Fibroblast of the conjunctiva (primary cell): ENCODE data around the gene SYT2.
A peak's percentile ranks its signal among the peaks of the same experiment; 100 is the strongest.

ENCODE experiments used
- DNase-seq: peaks from one replicate; pipeline ENCODE4 v3.0.0-alpha.2; 2010; ENCODE audit warnings: low read depth

Gene SYT2

DNA sequence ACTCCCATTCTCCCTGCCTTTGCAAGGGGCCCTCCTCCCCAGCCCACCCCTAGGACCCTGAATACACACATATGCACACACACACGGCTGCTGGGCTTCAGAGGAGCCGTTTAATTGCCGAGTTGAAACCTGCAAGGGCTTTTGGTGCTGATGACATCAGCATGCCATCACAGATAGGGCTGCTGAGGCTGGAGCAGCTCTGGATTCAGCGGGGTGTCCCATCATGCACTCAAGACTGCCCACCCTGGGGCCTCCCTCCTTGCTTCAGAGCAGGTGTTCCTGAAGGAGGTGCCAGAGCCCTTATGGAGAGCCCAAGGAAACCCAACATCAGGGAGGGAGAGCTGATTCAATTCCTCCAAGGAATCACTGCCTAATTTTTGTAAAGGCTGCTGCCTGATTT lies 5.7 kb downstream of the SYT2 start:
- no peak for DNase-seq

DNA sequence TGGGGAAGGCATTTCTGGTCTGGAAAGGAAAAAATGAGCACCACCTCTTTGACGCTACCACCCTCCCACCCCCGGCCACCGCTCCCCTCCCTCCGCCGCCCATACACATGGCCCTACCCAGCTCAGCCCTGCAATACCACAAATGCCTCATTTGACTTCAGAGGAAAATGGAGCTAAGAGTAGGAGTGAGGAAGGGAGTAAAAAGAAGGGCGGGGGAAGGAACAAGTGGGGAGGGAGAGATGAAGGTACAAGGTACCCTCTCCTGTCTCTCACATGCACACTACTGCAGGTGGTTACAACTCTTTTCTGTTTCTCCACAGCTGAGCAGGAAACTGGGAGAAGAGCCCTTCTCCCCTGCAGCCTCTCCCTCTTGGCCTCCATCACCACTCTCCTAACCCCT lies 7.1 kb downstream of the SYT2 start:
- DNase-seq: no peak

DNA sequence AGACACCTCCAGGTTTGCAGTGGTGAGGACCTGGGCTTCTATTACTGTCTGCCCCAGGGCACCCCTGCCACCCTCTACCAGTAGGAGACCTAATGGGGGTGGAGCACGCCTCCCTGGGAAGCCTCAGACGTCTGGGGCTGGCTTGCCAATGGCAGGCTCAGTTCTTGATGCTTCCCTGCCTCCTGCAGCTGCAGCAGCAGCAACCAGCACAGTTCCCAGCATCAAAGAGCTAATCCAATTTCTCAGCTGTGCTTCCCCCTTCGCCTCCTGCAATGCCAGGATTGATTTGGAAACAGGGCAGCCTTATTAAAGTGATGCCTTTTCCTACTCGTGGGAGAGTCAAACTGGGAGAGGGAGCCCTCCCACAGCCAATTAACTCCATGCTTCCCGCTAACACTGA lies 8.2 kb downstream of the SYT2 start:
- DNase-seq: no peak

DNA sequence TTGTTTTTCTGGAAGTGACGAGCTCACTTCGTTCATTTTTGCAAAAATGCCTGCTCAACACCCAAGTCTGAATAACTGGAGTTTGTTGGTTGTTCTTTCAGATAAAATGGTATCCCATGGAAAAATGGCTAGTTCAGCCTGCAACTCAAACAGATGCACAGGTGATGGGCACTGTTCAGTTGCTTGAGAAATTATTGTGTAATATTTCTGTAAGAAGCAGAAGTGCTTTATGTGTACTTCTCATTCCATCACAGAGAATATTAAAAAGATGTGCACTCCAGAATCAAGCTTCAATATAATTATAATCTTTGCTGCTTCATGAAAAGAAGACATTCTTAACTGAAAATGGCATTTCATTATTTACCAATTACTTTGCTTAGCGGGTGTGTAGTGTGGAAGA lies 9.1 kb downstream of the SYT2 start:
- no peak for DNase-seq

DNA sequence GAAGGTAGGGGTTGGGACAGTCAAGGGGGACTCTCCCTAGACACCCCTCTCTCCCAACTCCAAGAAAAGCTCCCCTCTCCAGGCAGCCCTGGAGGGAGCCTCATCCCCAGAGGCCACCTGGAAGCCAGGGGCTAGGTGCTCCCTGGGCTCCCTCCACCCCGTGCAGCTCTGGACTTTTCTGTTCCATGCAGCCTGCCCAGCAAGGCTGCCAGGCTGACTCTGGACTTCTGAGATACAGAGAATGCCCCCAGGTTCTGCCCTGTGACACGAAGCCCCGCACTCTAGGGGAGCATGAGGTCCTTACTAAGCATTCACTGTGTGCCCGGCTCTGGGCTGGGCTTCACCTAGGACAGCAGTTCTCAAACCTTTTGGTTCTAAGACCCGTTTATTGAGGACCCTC lies 10.2 kb downstream of the SYT2 start:
- DNase-seq: no peak

DNA sequence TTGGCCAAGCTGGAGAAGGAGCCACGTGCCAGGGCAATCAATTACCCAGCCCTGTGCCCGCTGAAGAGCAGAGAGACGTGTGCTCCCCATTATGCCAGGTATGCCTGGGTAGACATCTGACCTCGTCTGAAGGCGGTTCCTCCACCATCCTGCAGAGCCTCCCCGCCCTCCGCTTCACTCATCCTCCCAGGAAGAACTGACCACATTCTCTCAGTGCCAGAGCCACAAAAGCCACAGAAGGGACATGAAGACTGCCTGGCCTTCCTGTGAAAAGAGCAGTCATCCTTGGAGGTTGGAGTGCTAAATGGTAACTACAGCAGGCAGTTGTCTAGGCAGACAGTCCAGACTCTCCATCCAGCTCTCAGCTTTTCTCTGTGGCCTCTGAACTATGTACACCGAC lies 12.0 kb downstream of the SYT2 start:
- no peak for DNase-seq

DNA sequence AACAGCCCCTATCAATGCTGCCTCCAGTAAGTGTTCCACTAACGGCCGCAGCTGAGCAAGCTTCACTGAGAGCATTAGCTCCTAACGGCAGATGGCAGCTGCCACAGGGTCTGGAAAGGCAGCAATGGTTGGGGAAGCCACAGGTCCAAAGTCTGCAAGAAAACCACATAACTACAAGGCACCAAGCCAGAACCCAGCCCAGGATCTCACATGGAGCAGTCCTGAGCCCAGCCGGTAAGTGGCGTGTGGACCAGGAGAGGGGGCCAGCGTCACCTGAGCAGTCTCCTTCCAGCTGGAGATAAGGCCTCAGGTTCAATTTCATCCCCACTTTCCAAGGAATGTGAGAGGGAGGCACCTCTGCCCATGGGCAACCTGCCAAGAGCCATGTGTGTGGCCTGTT lies 13.2 kb downstream of the SYT2 start:
- no peak for DNase-seq

DNA sequence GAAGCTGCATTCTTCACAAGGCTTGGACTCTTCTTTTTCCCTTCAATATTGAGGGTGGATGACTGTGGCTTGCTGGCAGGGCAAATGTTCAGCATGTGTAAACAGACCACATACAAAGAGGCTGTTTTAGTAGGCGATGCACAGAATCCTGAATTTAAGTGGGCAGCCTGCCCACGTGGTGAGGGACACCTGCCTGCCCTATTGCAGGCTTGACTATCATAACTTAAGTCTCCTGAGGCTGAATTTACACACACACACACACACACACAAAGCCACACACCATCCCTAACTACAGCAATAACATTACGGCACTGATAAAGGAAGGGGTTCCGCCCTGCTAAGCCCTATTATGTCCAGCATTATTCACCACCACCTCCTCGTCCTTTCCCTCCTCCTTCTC lies 15.9 kb downstream of the SYT2 start:
- DNase-seq: no peak

DNA sequence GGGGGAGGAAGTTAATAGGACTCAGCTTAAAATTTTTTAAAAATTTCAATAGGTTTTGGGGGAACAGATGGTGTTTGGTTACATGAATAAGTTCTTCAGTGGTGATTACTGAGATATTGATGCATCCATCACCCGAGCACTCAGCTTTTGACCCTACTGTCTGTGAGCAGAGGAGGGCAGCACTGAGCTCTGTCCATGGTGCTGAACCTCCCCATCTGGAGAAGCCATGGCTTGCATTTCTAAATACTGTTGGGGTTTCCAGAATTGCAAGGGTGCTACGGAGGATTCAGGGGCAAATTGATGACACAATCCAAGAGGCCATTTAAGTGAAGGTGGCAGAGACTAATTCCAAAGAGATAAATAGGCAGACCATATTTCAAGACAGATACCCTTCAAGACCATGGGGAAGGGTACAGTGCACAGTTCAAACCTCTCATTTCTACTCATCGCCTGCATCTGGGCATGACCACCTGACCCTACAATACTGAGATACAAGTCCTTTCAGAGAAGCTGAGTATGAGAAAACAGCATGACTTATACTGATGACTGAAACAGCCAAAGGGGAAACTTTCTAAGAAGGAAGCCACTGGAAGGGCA lies 17.2 kb downstream of the SYT2 start:
- peak; percentile 39 for DNase-seq

DNA sequence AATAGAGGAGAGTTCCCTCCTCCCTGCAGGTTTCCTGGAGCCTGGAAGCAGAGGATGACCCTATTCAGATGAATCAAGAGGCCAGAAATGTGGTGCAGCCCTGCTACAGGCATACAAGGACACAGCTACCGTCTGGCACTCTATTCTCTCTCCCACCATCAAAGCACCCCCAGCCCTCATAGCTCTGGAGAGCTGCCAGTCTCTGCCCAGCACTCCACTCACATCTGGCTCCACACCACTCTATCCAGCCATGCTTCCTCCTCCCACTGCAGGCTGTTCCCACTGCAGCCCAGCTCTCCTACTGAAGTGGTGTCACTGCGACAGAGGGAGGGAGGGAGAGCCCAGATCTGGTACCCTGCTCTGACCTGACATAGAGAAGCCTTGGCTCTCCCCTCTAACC lies 18.4 kb downstream of the SYT2 start:
- no peak for DNase-seq

DNA sequence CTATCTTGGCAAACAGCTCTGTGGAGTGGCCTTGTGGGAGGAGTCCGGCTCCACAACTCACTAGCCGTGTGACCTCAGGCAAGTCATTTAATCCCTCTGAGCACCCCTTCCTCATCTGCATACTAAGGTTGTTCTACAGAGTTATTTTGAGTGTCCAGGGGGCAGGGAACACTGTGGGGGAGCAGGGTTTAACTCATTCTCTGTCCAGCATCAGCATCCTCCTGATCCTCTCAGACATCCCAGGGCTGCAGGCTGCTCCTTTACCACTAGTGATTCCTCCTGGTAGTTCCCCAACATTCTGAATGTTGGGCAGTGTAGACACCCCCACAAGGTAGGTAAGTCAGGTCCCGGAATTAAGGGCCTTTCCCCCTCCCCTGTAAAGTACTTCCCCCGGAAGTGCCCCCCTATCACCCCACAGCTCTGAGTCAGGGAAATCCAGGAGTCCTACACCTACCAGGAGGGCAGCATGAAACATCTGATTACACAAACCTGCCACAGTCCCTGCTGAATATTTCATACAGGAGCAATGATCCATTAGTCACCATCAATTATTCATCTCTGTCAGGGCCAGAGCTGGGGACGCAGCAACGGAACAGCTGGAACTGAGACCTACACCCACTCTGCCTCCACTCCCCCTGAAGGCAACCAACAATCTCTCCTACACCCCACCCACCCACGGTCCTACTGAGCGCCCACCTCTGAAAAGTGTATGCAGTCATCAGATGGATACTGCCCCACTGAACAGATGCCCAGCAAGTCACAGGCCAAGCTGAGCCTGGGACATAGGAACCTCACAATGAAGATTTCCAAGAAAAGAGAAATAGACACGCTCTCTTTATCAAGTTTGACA lies 20.5 kb downstream of the SYT2 start:
- no peak for DNase-seq

DNA sequence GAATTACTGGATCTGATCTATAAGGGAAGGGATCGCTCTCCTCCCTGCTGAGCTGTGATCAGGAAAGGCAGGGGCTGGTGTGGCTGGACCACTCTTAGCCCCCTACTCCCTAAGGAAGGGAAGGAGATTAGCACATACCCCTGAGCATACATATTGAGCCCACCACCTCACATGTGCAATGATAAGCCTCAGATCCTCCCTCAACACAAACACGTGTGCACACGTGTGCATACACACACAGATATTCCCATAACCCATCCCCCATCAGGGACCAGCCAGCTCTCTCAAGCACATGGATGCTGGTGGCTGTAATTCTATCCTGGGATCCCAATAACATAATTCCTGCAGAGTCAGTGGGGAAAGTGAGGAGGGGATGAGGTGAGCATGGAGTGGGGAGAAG lies 21.2 kb downstream of the SYT2 start:
- DNase-seq: no peak

DNA sequence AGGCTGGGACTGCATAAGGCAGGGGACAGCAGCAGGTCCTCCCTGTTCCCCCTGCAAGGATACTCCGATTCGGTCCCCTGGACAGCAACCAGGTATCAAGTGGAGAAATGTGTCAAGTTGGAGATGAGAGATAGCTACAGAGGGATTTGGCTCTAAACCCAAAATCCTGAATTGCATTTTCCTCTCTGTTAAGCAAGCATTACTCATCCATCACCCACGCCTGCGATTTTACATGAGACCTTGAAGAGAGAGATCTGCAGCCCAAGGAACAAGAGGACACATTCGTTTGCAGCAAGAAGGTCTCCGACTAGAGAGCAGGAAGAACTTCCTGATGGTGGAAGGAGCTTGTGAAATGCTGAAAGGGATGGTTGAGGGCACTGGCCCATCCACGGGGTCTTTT lies 21.9 kb downstream of the SYT2 start:
- DNase-seq: no peak

DNA sequence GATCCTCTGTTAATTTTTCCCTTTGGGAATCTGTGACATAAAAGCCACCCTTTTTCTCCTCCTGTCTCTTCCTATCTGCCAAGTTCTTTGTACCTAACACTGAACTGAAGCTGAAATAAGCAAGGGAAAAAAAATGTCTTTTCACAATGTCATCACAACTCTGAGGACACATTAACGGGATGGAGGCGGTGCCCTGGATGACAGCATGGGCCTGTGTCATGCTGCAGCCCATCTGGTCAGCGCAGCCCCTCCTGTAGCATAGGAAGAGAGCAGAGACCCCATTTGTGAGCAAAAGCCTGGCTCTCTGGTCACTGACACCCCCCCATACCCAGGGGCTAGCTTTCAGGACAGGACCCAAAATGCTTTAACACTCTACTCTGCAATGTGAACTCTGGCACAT lies 22.5 kb downstream of the SYT2 start:
- no peak for DNase-seq

DNA sequence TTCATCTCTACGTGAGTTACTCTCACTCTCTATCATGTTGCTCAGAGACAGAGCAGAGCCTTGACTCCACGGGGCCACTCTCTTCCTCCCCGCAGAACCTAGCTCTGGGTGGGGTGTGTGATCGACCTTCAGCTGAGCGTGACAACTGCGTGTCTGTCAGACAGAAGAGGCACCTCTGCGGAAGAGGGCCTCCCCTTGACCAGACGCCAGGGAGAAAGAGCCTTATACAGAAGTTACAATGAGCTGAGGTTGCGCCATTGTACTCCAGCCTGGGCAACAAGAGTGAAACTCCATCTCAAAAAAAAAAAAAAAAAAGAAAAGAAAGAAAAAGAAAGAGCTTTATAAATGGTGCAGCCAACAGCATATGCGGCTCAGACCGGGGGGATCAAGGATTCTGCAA lies 22.9 kb downstream of the SYT2 start:
- no peak for DNase-seq

DNA sequence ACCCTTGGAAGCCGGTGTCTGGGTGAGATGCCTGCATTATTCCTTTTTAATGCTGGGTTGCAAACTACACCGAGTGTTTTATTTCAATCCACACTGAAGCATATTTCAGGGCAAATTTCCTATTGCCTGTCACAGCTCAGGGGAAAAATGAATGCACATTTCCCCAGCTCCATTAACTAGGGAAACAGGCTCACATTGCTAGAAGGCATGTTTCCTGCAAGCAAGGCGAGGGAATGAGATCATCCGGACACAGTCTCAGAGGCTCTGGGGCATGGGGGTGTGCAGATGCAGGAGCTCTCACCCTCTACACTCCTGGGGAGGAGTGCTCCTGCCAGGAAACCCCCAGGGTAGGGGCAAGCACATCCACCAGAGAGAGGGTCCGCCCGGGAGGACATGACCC lies 24.6 kb downstream of the SYT2 start:
- no peak for DNase-seq

DNA sequence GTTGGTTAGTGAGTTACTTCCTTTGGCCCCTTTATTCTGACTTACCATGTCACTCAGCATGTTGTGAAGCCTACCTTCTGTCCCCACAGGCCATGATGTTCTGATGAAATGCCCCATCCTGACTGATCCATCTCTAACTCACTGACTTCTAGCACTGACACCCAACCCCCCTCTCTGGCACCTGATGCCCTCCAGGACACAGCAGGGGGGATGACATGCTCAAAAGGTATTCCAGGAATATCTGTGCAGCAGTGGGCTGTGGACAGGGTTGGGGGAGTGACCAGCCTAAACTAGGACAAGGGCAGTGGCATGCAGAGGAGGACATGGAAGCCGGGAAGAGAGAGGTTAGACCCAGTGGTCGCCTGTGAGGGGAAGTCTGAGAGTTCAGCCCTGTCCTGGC lies 25.5 kb downstream of the SYT2 start:
- DNase-seq: no peak

DNA sequence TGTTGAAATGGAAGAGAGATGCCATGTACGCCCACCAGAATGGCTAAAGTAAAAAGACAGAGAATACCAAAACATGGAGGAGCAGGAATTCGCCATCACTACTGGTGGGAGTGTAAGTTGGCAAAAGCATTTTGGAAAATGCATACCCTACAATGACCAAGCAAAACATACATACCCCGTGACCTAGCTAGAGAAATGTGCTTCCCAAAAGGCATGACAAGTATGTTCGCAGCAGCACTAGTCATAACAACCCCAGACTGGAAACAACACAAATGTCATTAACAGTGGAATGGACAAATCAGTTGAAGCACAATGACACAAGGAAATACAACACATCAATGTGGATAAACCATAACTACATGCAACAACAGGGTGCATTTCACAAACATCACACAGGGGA lies 27.2 kb downstream of the SYT2 start:
- no peak for DNase-seq

DNA sequence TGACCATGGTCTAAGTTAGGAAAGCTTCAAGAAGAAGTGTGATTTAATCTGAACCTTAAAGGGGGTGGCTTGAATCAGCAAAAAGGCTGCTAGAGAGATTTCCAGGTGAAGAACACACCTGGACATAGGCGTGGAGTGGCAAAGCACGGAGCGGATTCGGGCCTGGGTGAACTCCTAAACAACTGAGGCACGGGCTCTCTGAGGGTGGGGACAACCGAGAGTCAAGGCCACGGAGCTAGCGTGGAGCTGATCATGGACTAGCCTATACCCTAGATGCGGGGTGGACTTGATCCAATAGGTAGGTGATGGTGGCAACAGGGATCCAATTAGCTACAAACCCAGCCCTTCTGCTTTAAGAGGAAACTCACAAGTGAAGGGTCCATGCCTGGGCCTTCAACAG lies 27.8 kb downstream of the SYT2 start:
- no peak for DNase-seq

DNA sequence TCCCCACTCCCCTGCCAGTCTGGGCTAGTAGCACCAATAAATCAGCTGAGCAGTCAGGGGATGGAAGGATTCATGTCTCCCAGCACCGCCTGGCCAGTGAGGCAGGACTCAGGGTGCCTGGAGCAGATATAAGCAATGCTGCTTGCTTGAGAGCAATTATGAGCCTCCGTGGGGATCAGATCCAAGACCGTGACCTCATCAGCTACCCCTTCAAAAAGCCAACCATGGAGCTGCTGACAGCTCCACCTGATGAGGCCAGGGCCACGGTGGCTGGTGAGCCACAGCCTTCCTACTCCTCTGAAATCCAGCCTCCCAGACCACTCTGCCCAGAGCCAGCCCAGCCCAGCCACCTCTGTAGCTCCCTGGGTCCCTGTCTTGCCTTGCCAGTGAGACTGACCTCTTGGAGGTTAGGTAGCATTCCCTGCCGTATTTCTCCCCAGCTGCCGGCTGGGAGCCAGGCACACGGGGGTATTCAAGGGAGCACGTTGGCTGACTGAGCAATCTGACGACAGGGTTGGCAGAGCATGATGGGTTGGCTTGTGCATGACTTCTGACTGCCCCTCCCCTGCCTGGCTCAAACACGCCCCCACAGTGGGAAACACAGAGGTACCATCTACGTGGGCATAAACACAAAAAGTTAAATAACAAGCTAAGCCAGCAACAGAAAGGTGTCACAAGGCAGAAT lies 28.4 kb downstream of the SYT2 start:
- no peak for DNase-seq

DNA sequence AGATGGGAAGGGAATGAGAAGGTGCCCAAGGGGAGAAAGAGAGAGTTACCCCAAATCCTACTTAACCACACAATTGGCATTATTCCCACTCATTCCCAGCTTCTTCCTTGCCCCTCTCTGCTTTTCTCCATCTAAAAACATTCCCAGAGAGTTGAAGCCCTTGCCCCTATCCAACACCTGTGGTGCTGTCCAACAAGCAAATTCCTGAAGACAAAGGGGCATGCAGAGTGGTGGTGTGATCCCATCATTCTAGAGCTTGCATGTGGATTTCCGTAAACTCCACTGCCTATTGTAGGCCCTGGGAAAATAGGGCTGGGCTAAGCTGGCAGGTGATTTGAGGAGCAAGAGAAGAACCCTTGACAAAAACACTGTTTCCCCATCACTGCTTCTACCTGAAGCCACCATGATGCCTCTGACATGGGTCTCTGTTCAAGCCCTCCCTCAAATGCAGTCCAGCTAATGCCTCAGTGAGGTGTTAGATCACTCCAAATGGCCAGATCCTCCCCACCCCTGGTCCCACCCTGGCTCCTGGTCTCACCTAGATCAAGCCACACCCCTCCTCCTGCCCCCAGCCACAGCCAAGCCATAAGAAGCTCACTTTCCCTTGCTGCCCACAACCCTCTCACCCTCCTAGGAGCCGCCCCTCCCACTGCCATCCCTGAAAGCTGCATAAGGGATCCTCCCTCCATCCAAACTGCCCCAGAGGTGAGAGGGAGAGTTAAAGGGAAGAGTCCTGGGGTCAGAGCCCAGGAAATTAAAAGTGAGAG lies 29.5 kb downstream of the SYT2 start:
- no peak for DNase-seq

DNA sequence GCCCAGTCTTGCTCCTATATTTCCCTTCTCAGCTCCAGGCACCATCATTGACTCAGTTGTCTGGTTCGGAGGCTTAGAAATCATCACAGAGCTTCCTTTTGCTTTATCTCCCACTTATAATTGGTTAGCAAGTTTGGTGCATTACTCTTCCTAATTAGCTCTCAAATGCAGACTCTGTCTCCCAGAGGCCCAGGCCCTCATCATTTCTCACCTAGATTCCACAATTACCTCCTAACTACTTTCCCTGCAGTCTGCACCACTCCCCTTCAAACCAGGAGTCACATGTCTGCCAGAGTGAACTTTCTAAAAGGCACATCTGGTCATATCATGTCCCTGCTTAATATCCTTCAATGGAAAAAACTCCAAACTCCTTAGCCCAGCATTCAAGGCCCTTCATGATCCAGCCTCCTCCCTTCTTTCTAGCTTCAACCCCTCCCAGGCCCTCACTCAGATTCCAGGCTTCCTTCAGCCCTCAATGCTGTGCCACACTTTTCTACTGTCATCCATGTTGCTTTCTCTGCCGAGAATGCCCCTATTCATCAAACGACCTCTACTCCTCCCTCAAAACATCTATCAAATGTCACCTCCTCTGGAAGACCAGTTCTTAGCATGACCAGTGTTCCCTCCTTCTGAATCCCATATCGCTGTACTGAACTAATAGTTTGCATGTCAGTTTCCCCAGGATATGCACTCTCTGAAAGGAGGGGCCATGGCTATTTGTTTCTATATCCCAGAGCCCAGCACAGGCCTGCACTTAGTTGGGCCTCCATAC lies 30.7 kb downstream of the SYT2 start:
- no peak for DNase-seq
